B cell (primary cell): ENCODE measurements around the gene DNAJC2. TPM values are rescaled to one million over a fixed set of nuclear protein-coding genes. Genes with fewer than 3 reads are reported as not detected.

Experiments
- ATAC-seq: fragments of 200-7000 bp; cut with Tn5 transposase; one replicate; pipeline ENCODE4 v1.10.0; 2021; ENCODE audit warnings: low read depth, mild to moderate bottlenecking, moderate number of reproducible peaks, moderate library complexity
- CTCF ChIA-PET: fragments of 350-600 bp; sonication (Branson Sonifier 250); formaldehyde crosslinking; loops from one replicate; lab custom pipeline; 2021; ENCODE audit warnings: antibody characterized with exemption, inconsistent platforms; lab: Charles Lee
- POLR2A ChIA-PET: fragments of 350-600 bp; sonication (Branson Sonifier 250); formaldehyde crosslinking; loops from one replicate; lab custom pipeline; 2021; ENCODE audit warnings: antibody characterized with exemption; lab: Charles Lee
- DNase-seq: peaks from one replicate; pipeline ENCODE4 v3.0.0; 2013
- H2AFZ ChIP-seq: 2 replicates; pipeline ENCODE4 v1.6.1; 2012; ENCODE audit warnings: mild to moderate bottlenecking, low read depth, low read length; ENCODE audit not compliant: insufficient read depth, poor library complexity, severe bottlenecking
- H3K27ac ChIP-seq, 2 donors: 1 replicate in 1 of 2; 2 replicates in 1 of 2; pipeline ENCODE4 v1.5.1; 2012 to 2013; ENCODE audit warnings: low read length in 2 of 2, mild to moderate bottlenecking in 2 of 2, moderate library complexity in 1 of 2
- H3K27me3 ChIP-seq, 4 experiments: fragments of 200-600 bp in 1 of 4; sonication (generic) in 1 of 4; replicated peaks in 1 of 4; 1 replicate in 2 of 4; 2 replicates in 2 of 4; pipeline versions ENCODE4 v1.6.1 to v1.7.0; 2013 to 2016; ENCODE audit warnings: low read length in 3 of 4, mild to moderate bottlenecking in 2 of 4, mixed read lengths in 1 of 4, moderate library complexity in 1 of 4; ENCODE audit not compliant: insufficient read depth in 4 of 4, control insufficient read depth in 3 of 4; ENCODE audit errors: control extremely low read depth in 1 of 4
- H3K36me3 ChIP-seq, 2 experiments: replicated peaks in 1 of 2; 1 replicate in 1 of 2; 2 replicates in 1 of 2; pipeline versions ENCODE4 v1.6.1 to v1.7.1; 2013; ENCODE audit warnings: low read length in 1 of 2; ENCODE audit not compliant: insufficient read depth in 2 of 2, control insufficient read depth in 1 of 2; ENCODE audit errors: control extremely low read depth in 1 of 2, extremely low read depth in 1 of 2
- H3K4me1 ChIP-seq, 2 donors: fragments of 200-600 bp in 1 of 2; sonication (generic) in 1 of 2; 1 replicate in 1 of 2; 2 replicates in 1 of 2; pipeline versions ENCODE4 v1.5.1 to v1.6.1; 2013 to 2017; ENCODE audit warnings: low read length in 2 of 2; ENCODE audit not compliant: control insufficient read depth in 2 of 2, insufficient read depth in 2 of 2
- H3K4me2 ChIP-seq: replicated peaks from 2 replicates; pipeline ENCODE3; 2012; ENCODE audit warnings: mild to moderate bottlenecking, low read depth, low read length; ENCODE audit not compliant: poor library complexity, severe bottlenecking
- H3K4me3 ChIP-seq, 5 experiments: fragments of 200-600 bp in 1 of 5; sonication (generic) in 1 of 5; 1 replicate in 3 of 5; 2 replicates in 2 of 5; pipeline versions ENCODE4 v1.5.1 to v1.7.0; 2011 to 2016; ENCODE audit warnings: low read length in 4 of 5, mild to moderate bottlenecking in 4 of 5, low read depth in 2 of 5, control low read depth in 1 of 5, moderate library complexity in 1 of 5; ENCODE audit not compliant: insufficient read depth in 1 of 5; ENCODE audit errors: control extremely low read depth in 1 of 5, extremely low read depth in 1 of 5
- H3K79me2 ChIP-seq: fragments of 200-600 bp; sonication (generic); one replicate; pipeline ENCODE4 v1.6.0; 2016; ENCODE audit warnings: low read length; ENCODE audit not compliant: control insufficient read depth, insufficient read depth
- H3K9ac ChIP-seq: fragments of 200-600 bp; sonication (generic); 2 replicates; pipeline ENCODE4 v1.6.1; 2017; ENCODE audit warnings: mild to moderate bottlenecking, low read length, moderate library complexity
- H3K9me3 ChIP-seq, 3 donors: one replicate each; pipeline versions ENCODE4 v1.6.1 to v1.7.1; 2013; ENCODE audit warnings: low read length in 2 of 3; ENCODE audit not compliant: control insufficient read depth in 2 of 3, insufficient read depth in 1 of 3; ENCODE audit errors: control extremely low read depth in 1 of 3
- H4K20me1 ChIP-seq: 2 replicates; pipeline ENCODE4 v1.6.0; 2012; ENCODE audit warnings: mild to moderate bottlenecking, low read length; ENCODE audit not compliant: insufficient read depth, control insufficient read depth, poor library complexity, severe bottlenecking
- H3K27ac Mint-ChIP-seq: one replicate; pipeline ENCODE4 v1.8.0; 2021; ENCODE audit warnings: mixed read lengths
- H3K27me3 Mint-ChIP-seq: one replicate; pipeline ENCODE4 v1.8.0; 2021; ENCODE audit warnings: mixed read lengths
- H3K4me1 Mint-ChIP-seq: one replicate; pipeline ENCODE4 v1.8.0; 2021; ENCODE audit warnings: mixed read lengths
- H3K4me3 Mint-ChIP-seq: one replicate; pipeline ENCODE4 v1.8.0; 2021; ENCODE audit warnings: mixed read lengths
- H3K9me3 Mint-ChIP-seq: one replicate; pipeline ENCODE4 v1.8.0; 2022; ENCODE audit warnings: mixed read lengths; ENCODE audit not compliant: insufficient read depth
- EZH2 ChIP-seq: IDR thresholded peaks from 2 replicates; pipeline ENCODE4 v1.6.1; 2012; ENCODE audit warnings: borderline replicate concordance, low read depth, mild to moderate bottlenecking, moderate library complexity, low read length; ENCODE audit not compliant: insufficient read depth, poor library complexity, severe bottlenecking
- WGBS: methylation state at CpG from one replicate; pipeline ENCODE4 v1.1.5; 2013; ENCODE audit warnings: missing lambda C conversion rate; ENCODE audit not compliant: insufficient coverage; 5-methylcytosine and 5-hydroxymethylcytosine counted together
- intact Hi-C: fragments of 100-400 bp; cut with micrococcal nuclease; formaldehyde crosslinking; loops from one replicate; pipeline ENCODE4 v1.10.0; 2022
- polyA plus RNA-seq: library from polyadenylated mRNA; depleted of rRNA; stranded (reverse); fragments of >200 nt; gene quantifications from 2 replicates; pipeline ENCODE4 v1.2.3, GENCODE V29; 2012
- total RNA-seq, 2 donors: library from RNA; stranded (reverse); fragments of 120-200 nt in 1 of 2; gene quantifications; 1 replicate in 1 of 2; 2 replicates in 1 of 2; pipeline versions ENCODE4 v1.2.3 to v1.2.4, GENCODE V29; 2013 to 2022
- TF ChIP-seq, protein P1 (sequence below): fragments of 200-600 bp; IDR thresholded peaks from one replicate; pipeline ENCODE4 v1.8.0; 2022; ENCODE audit warnings: antibody characterized with exemption, mild to moderate bottlenecking

The DNAJC2 gene
- total and polyA plus RNA-seq, 2 donors (not counting 1 experiment from before 2014, with no cell fraction given): 12.5 to 38.6 TPM

- Mint-ChIP-seq H3K4me1 (peaks cover 4% of the 10 kb centered on the region), H3K4me3 (no peak overlapping the region), H3K27me3 (no peaks in the 10 kb centered on the region), H3K9me3 (no peaks in the 10 kb centered on the region), H3K27ac (no peak overlapping the region)
- DNase-seq: no peak
- intact Hi-C loops: no loop called here
- H3K36me3 ChIP-seq: peaks cover 11 to 89% of the 10 kb centered on the region in 2 experiments
- peaks cover 17% of the 10 kb centered on the region for H3K79me2 ChIP-seq
- WGBS: no CpG with 5 or more reads among the region's 3 CpGs
- peak overlapping the region in 1 of 2 donors; percentile 9 for H3K27ac ChIP-seq
- H3K27me3 ChIP-seq: no peaks in the 10 kb centered on the region
- H4K20me1 ChIP-seq: peaks cover 13% of the 10 kb centered on the region
- no peak overlapping the region for H2AFZ ChIP-seq
- CTCF ChIA-PET: no interaction called here
- H3K4me2 ChIP-seq: no peak overlapping the region
- H3K9me3 ChIP-seq: no peaks in the 10 kb centered on the region
- no peak overlapping the region for H3K4me3 ChIP-seq
- no peak overlapping the region for H3K9ac ChIP-seq
- no peak for ATAC-seq
- H3K4me1 ChIP-seq: no peaks in the 10 kb centered on the region
- POLR2A ChIA-PET: interaction anchor here (0.5 kb wide), 1 partner anchor 1633 kb away, joined by 4 read pairs; no protein-coding TSS in a partner anchor
- TF ChIP-seq EZH2: no peak
- TF ChIP-seq, protein P1, sequence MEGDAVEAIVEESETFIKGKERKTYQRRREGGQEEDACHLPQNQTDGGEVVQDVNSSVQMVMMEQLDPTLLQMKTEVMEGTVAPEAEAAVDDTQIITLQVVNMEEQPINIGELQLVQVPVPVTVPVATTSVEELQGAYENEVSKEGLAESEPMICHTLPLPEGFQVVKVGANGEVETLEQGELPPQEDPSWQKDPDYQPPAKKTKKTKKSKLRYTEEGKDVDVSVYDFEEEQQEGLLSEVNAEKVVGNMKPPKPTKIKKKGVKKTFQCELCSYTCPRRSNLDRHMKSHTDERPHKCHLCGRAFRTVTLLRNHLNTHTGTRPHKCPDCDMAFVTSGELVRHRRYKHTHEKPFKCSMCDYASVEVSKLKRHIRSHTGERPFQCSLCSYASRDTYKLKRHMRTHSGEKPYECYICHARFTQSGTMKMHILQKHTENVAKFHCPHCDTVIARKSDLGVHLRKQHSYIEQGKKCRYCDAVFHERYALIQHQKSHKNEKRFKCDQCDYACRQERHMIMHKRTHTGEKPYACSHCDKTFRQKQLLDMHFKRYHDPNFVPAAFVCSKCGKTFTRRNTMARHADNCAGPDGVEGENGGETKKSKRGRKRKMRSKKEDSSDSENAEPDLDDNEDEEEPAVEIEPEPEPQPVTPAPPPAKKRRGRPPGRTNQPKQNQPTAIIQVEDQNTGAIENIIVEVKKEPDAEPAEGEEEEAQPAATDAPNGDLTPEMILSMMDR: no peak
These were observed 36.9 kb downstream of the DNAJC2 start for GRCh38 chr7:103307503-103308231.

GRCh38 chr7:103301441-103301840 lies 43.1 kb downstream of the DNAJC2 start:
- H3K27ac ChIP-seq: no peak overlapping the region
- ChIA-PET CTCF (no interaction called here), POLR2A (no interaction called here)
- no peak overlapping the region for H3K9ac ChIP-seq
- TF ChIP-seq EZH2: no peak
- TF ChIP-seq, protein P1: no peak
- H3K4me3 Mint-ChIP-seq: no peak overlapping the region
- peaks cover 49% of the 10 kb centered on the region for H3K79me2 ChIP-seq
- H3K27ac Mint-ChIP-seq: no peak overlapping the region
- H4K20me1 ChIP-seq: peaks cover 25% of the 10 kb centered on the region
- intact Hi-C loops: no loop called here
- no peaks in the 10 kb centered on the region for H3K27me3 Mint-ChIP-seq
- no peaks in the 10 kb centered on the region for H3K9me3 Mint-ChIP-seq
- H3K27me3 ChIP-seq: no peaks in the 10 kb centered on the region
- H2AFZ ChIP-seq: no peak overlapping the region
- no peak overlapping the region for H3K4me3 ChIP-seq
- peaks cover 17% of the 10 kb centered on the region for H3K4me1 Mint-ChIP-seq
- peaks cover 19 to 63% of the 10 kb centered on the region in 2 experiments for H3K36me3 ChIP-seq
- no peaks in the 10 kb centered on the region for H3K9me3 ChIP-seq
- WGBS: no CpG with 5 or more reads among the region's 2 CpGs
- ATAC-seq (no peak), DNase-seq (no peak)
- H3K4me2 ChIP-seq: no peak overlapping the region
- peaks cover 17 to 19% of the 10 kb centered on the region in 2 donors for H3K4me1 ChIP-seq
